GM12865 (cell line): ENCODE results near the gene YIPF1.
A peak's percentile ranks its signal among the peaks of the same experiment; 100 is the strongest.

ENCODE experiments used
- DNase-seq: peaks from one replicate; pipeline ENCODE4 v3.0.0; 2010; ENCODE audit warnings: low read depth
- H3K4me3 ChIP-seq: 2 replicates; pipeline ENCODE4 v1.5.1; 2011; ENCODE audit warnings: mild to moderate bottlenecking, low read depth, low read length, control low read depth
- CTCF ChIP-seq: IDR thresholded peaks from 2 replicates; pipeline ENCODE4 v1.5.1; 2011; ENCODE audit warnings: low read length, control low read depth, low read depth, inconsistent platforms; ENCODE audit not compliant: insufficient read depth; ENCODE audit errors: missing control alignments

Gene YIPF1

GRCh38 chr1:53811414-53811851, 78.2 kb downstream of the YIPF1 start:
- DNase-seq: peak; percentile 13
- no peak overlapping the region for H3K4me3 ChIP-seq
- peak; percentile 13 for TF ChIP-seq CTCF

- no peak for DNase-seq
- no peak overlapping the region for H3K4me3 ChIP-seq
- no peak for TF ChIP-seq CTCF
Measured at GRCh38 chr1:53810497-53810896, 79.1 kb downstream of the YIPF1 start.

GRCh38 chr1:53810007-53810406, 79.6 kb downstream of the YIPF1 start:
- DNase-seq: no peak
- H3K4me3 ChIP-seq: no peak overlapping the region
- no peak for TF ChIP-seq CTCF

GRCh38 chr1:53807916-53808315, 81.7 kb downstream of the YIPF1 start:
- DNase-seq: no peak
- TF ChIP-seq CTCF: no peak
- H3K4me3 ChIP-seq: no peak overlapping the region

GRCh38 chr1:53804791-53805505, 84.6 kb downstream of the YIPF1 start:
- DNase-seq: no peak
- no peak overlapping the region for H3K4me3 ChIP-seq
- TF ChIP-seq CTCF: no peak

- no peak overlapping the region for H3K4me3 ChIP-seq
- no peak for DNase-seq
- TF ChIP-seq CTCF: no peak
Measured at GRCh38 chr1:53804181-53804580, 85.4 kb downstream of the YIPF1 start.
